GM18868 (cell line): ENCODE data around the gene ADGRA3.
A peak's percentile ranks its signal among the peaks of the same experiment; 100 is the strongest.

Experiments used
- ATAC-seq: cut with Tn5 transposase; IDR thresholded peaks from one replicate; pipeline ENCODE4 v1.9.1; 2021; ENCODE audit warnings: mild to moderate bottlenecking, moderate library complexity; ENCODE audit not compliant: unreplicated experiment

The ADGRA3 gene

DNA sequence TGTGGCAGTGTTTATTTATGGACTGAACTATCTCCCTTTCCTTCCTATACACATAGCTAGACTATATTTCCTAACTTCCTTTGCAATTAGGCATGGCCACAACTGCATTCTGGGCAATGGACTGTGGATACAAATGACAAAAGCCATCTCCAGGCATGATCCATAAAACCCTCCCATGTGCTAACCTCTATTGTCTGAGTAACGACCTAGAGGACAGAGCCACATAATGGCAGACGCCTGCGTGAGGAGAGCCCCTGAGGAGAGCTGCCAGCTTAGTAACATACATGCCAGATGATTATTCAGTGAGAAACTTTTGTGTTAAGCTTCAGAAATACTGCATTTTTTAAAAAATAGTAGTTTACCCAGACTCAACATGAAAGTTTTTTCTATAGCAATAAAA lies 142.9 kb downstream of the ADGRA3 start:
- no peak for ATAC-seq

DNA sequence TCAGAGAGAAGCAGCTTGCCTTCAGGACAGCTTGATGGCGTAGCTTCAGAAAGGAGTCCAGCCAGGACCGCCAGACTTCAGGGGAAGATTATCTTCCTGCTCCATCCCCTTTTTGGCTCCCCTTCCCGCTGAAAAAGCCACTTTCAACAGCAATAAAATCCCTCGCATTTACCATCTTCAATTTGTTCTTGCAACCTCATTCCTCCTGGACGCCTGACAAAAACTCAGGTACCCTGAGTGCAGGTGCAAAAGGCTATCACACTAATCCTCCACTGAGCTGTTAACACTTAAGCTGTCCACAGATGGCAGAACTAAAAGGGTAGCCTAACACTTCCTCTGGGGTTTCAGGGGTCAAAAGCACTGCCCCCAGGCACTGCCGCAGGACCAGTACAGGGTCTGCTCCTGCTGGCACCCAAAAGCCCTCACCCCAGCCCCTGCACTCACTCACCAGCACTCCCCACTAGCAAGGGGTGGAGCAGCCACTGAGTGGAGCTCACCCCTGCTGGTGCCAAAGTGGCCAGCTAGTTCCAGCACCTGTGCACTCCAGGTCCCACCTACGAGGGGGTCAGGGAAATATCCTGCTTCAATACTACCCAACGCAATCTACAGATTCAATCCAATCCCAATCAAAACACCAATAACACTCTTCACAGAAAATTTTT lies 145.8 kb downstream of the ADGRA3 start:
- ATAC-seq = no peak

DNA sequence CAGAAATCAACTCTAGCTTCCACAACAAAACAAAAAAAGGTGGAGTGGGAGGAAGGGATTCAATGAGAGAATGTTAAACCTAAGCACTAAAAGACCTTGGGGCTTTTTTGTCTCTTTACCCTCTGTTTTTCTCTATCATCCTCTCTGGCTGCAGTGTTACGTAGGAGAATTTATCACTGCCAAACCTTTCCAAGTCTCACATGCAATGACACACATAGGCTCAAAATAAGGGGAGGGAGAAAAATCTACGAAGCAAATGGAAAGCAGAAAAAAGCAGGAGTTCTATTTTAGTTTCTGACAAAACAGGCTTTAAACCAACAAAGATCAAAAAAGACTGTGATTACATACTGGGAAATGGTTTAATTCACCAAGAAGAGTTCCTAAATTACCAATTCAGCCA lies 152.1 kb downstream of the ADGRA3 start:
- ATAC-seq = no peak

DNA sequence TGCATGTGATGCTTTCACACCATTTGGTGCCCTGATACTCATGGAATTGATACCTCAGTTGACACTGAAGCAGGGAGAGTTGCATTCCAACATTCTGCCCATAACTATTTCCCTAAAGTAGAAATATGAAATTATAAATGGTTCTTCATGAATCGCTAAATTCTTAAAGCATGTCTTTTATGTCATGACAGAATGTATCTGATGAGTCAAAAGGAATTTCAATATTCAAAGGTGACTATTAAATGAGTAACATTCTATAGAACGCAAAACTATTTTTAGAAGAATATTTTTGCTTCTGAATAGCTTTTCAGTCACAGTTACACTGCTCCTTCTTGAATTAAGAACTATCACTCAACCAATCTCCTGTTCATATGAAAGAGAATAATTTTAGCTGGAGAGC lies 152.8 kb downstream of the ADGRA3 start:
- no peak for ATAC-seq

DNA sequence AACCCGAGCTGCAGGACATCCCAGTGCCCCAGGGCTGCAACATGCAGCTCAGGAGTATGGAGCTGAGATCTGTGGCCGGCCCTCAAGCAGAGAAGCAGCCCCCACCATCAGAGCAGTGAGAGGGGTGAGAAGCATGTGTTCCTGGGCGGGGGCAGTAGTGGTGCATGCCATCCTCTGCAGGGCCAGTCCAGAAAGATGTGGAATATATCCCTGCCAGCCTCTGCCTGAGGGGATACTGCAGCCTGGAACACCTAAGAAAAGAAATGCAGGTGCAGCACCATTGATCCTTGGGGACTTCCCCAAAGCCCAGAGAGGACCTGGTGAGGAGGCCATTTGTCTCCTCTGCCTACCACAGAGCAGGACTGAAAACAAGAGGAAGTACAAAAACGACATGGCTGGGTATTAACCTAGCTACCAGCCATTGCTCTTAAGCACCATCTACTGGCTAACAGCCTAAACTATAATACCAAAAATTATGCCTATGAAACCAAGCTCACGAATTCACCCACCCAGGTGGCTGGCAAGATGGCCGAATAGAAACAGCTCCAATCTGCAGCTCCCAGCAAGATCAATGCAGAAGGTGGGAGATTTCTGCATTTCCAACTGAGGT lies 158.8 kb downstream of the ADGRA3 start:
- peak; percentile 96 for ATAC-seq

DNA sequence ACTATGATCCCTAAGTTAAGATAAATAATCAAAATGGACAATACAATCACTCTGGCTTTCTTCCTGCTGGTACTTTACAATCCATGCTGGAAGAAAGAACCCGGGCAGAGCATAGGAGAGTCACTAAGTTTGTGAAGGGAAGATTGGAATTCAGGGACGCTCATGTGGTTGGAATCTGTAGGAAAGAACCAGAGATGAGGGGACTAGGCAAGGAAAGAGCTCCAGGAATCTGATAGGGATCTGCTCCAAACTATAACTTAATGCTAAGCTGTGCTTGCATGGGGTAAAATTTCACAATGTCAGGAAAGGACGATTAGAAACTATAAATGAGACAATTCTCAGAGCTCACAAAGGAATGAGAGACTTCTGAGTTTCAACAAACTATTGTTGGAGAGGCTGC lies 167.5 kb downstream of the ADGRA3 start:
- no peak for ATAC-seq

DNA sequence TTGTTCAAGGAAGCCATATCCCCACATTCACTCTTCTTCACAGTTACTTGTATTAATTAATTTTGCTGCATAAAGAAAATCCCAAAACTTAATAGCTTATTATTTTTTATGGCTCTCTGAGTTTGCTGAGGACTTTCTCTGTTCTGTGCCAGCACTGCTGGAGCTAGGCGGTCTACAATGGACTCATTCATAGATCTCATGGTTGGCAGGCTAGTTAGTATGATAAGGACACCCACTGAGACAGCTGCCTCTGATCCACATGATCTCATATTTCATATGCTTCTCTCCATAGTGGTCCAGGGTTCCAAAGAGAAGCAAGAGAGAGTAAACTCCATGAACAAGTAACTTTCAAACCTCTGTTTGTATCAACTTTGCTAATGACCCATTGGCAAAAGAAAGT lies 170.2 kb downstream of the ADGRA3 start:
- no peak for ATAC-seq

DNA sequence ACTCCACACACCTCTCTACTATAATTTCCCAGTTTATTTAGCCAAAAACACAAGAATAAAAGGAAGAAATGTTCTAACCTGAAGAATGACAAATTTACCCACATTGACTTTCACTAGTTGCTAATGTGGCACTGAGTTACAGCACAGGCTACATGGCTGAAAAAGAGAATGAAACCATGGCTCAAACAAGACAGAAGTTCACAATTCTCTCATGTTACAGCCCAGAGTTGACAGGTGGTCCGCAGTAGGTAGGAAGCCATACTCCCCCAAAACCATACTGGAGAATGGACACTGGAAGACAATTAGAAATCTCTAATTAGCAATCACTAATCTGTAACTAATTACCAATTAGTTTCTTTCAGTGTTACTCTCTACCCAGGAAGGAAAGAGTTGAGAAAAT lies 170.8 kb downstream of the ADGRA3 start:
- no peak for ATAC-seq

DNA sequence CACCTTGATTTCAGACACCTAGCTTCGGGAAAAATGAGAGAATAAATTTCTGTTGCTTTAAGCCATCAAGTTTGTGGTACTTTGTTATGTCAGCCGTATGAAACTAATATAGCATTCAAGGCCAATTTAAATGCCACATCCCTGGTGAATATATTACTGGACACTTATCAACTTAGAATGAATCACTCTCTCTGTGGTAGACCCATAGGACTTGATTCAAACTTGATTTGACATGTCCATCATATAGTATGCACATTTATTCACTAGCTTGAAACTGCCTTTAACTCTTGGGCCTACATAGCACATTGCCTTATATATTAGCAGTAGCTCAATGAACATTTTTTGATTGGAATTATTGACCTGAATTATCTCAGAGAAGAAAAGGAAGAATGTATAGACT lies 172.3 kb downstream of the ADGRA3 start:
- no peak for ATAC-seq

DNA sequence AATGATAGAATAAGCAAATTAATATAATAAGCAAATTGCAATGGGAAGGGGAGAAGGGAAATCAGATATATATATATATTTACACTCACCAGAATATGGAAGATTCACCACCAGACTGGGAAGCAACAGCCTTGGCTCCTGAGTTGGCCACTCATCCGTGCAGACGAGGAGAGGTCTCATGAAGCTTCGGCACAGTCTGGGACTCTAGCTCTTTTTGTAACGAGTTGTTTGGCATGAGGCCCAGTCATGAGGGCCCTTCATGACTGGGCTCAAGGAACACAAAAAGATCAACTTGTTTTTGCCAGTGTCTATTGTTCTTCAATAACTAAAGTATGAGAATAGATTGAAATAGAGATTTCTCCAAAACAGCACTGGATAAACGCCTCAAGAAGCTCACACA lies 176.4 kb downstream of the ADGRA3 start:
- ATAC-seq = no peak

DNA sequence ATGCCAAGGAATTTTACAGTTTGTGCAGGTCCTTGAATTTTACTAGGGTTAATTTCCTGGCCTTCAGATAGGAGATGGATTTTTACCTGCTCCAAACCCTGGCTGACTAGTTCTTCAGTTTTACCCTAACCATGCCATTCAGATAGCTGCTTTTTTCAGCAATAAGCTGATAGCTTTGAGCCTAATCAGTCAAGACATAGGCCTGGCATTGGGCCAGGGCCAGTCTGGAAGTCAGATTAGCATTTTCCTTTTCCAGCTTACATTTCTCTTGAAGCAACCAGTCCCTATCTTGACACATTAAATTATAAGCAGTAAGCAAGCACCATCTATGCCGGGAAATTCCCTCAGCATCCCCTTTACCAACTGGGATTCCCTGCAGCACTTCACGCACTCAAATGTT lies 177.1 kb downstream of the ADGRA3 start:
- no peak for ATAC-seq
